OCI-LY3 (cell line): ENCODE measurements around the gene GNE.

Experiments
- H2AFZ ChIP-seq: fragments of 200-600, 300-600 bp; shearing (Covaris generic); 2 replicates; pipeline ENCODE4 v1.6.0; 2014; ENCODE audit warnings: antibody characterized with exemption, low read depth, low read length
- H3K27ac ChIP-seq: fragments of 200-600, 300-600 bp; sonication (generic); 2 replicates; pipeline ENCODE4 v1.5.1; 2014; ENCODE audit warnings: mild to moderate bottlenecking, low read length, moderate library complexity, mixed read lengths
- H3K27me3 ChIP-seq: fragments of 200-600, 300-600 bp; sonication (generic); 2 replicates; pipeline ENCODE4 v1.6.1; 2014; ENCODE audit warnings: low read depth, low read length, mixed read lengths
- H3K36me3 ChIP-seq: fragments of 200-600, 300-600 bp; sonication (generic); replicated peaks from 2 replicates; pipeline ENCODE3; 2014; ENCODE audit warnings: low read depth, low read length, mixed read lengths
- H3K4me1 ChIP-seq: fragments of 300-600, 200-600 bp; sonication (generic); 2 replicates; pipeline ENCODE4 v1.6.1; 2014; ENCODE audit warnings: low read length, mixed read lengths
- H3K4me2 ChIP-seq: fragments of 200-600, 300-600 bp; sonication (generic); 2 replicates; pipeline ENCODE4 v1.6.1; 2014; ENCODE audit warnings: low read length, mixed read lengths
- H3K4me3 ChIP-seq: fragments of 300-600, 200-600 bp; sonication (generic); 2 replicates; pipeline ENCODE4 v1.5.1; 2014; ENCODE audit warnings: antibody characterized with exemption, mild to moderate bottlenecking, low read length, moderate library complexity
- H3K79me2 ChIP-seq: fragments of 300-600, 200-600 bp; shearing (Covaris generic); 2 replicates; pipeline ENCODE4 v1.6.1; 2014; ENCODE audit warnings: mild to moderate bottlenecking, low read length, mixed read lengths
- H3K9ac ChIP-seq: fragments of 300-600, 200-600 bp; shearing (Covaris generic); 2 replicates; pipeline ENCODE4 v1.6.0; 2014; ENCODE audit warnings: mild to moderate bottlenecking, low read length, moderate library complexity
- H3K9me3 ChIP-seq: fragments of 200-600, 300-600 bp; shearing (Covaris generic); 2 replicates; pipeline ENCODE4 v1.6.1; 2014; ENCODE audit warnings: low read length, mixed read lengths; ENCODE audit not compliant: insufficient read depth
- H4K20me1 ChIP-seq: fragments of 200-600, 300-600 bp; sonication (generic); 2 replicates; pipeline ENCODE4 v1.6.1; 2016; ENCODE audit warnings: low read length, mixed read lengths; ENCODE audit not compliant: insufficient read depth
- CTCF ChIP-seq: fragments of 200-600, 300-600 bp; sonication (generic); IDR thresholded peaks from 2 replicates; pipeline ENCODE4 v1.5.1; 2014; ENCODE audit warnings: antibody characterized with exemption, low read length, low read depth
- EZH2phosphoT487 ChIP-seq: fragments of 200-600 bp; shearing (Covaris generic); IDR thresholded peaks from 2 replicates; pipeline ENCODE4 v1.6.1; 2018; ENCODE audit warnings: antibody characterized with exemption, mixed run types, low read depth

The GNE gene

DNA sequence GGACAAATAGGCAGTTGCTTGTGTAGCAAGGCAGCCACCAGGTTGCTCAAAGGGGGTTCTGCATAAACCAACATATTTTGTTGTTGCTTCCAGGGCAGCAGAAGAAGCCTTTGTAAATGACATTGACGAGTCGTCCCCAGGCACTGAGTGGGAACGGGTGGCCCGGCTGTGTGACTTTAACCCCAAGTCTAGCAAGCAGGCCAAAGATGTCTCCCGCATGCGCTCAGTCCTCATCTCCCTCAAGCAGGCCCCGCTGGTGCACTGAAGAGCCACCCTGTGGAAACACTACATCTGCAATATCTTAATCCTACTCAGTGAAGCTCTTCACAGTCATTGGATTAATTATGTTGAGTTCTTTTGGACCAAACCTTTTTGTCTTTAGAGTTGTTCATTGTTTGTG is 46.7 kb downstream of the GNE start:
- H3K79me2 ChIP-seq, result peaks cover 59% of the 10 kb centered on the region
- H4K20me1 ChIP-seq, result peaks cover 32% of the 10 kb centered on the region
- H3K36me3 ChIP-seq, result peaks cover 68% of the 10 kb centered on the region
- H3K27ac ChIP-seq, result no peak overlapping the region
- H3K4me2 ChIP-seq, result no peak overlapping the region
- H3K9ac ChIP-seq, result no peak overlapping the region
- H3K9me3 ChIP-seq, result no peaks in the 10 kb centered on the region
- no peak overlapping the region for H2AFZ ChIP-seq
- H3K4me3 ChIP-seq, result no peak overlapping the region
- no peaks in the 10 kb centered on the region for H3K4me1 ChIP-seq
- H3K27me3 ChIP-seq, result no peaks in the 10 kb centered on the region
- TF ChIP-seq EZH2phosphoT487 (no peak), CTCF (no peak)

GRCh38 chr9:36210722-36211121 is 47.5 kb downstream of the GNE start:
- Histone ChIP-seq H3K79me2 (peaks cover 66% of the 10 kb centered on the region), H3K36me3 (peaks cover 74% of the 10 kb centered on the region), H3K9me3 (no peaks in the 10 kb centered on the region)

GRCh38 chr9:36208521-36209253 is 49.6 kb downstream of the GNE start:
- H3K27ac ChIP-seq, result no peak overlapping the region
- no peak overlapping the region for H3K9ac ChIP-seq
- TF ChIP-seq EZH2phosphoT487, result no peak
- TF ChIP-seq CTCF, result no peak
- H3K4me1 ChIP-seq, result no peaks in the 10 kb centered on the region
- H3K4me3 ChIP-seq, result no peak overlapping the region
- peaks cover 28% of the 10 kb centered on the region for H4K20me1 ChIP-seq
- no peak overlapping the region for H3K4me2 ChIP-seq
- H3K27me3 ChIP-seq, result no peaks in the 10 kb centered on the region
- H3K79me2 ChIP-seq, result peaks cover 83% of the 10 kb centered on the region
- H3K36me3 ChIP-seq, result peaks cover 88% of the 10 kb centered on the region
- no peak overlapping the region for H2AFZ ChIP-seq
- H3K9me3 ChIP-seq, result no peaks in the 10 kb centered on the region

More at GRCh38 chr9:36210722-36211121, 47.5 kb downstream of the GNE start:
- no peak overlapping the region for H3K4me2 ChIP-seq
- no peak overlapping the region for H2AFZ ChIP-seq
- no peaks in the 10 kb centered on the region for H3K4me1 ChIP-seq
- H3K4me3 ChIP-seq, result no peak overlapping the region
- peaks cover 32% of the 10 kb centered on the region for H4K20me1 ChIP-seq
- H3K9ac ChIP-seq, result no peak overlapping the region
- H3K27ac ChIP-seq, result no peak overlapping the region
- no peaks in the 10 kb centered on the region for H3K27me3 ChIP-seq
- TF ChIP-seq EZH2phosphoT487, result no peak
- no peak for TF ChIP-seq CTCF

DNA sequence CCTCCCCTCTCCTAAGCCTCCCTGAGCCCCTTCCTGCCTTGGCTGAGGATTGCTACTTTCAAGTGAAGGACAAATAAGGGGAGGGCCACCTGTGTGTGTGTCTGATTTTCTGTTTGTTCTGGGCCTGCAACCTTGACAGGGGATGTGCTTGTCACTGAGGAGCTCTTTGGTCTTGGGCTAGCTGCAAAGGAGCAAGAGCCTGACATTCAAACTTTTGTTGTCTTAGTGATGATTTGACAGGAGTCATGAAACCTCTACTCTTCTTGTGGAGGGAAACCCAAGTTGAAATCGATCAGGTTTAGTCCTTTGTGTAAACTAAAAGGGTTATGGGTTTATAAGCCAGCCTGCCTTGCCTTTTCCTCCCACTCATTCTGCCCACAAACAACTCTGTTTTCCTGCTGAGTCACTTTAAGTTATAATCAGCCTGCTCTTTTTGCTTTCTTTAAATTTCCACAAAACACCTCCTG is 50.7 kb downstream of the GNE start:
- H3K4me2 ChIP-seq, result no peak overlapping the region
- no peak overlapping the region for H2AFZ ChIP-seq
- H3K9me3 ChIP-seq, result no peaks in the 10 kb centered on the region
- no peak overlapping the region for H3K4me3 ChIP-seq
- H3K9ac ChIP-seq, result no peak overlapping the region
- TF ChIP-seq EZH2phosphoT487, result no peak
- no peak for TF ChIP-seq CTCF
- peaks cover 77% of the 10 kb centered on the region for H3K79me2 ChIP-seq
- peaks cover 85% of the 10 kb centered on the region for H3K36me3 ChIP-seq
- H3K27me3 ChIP-seq, result no peaks in the 10 kb centered on the region
- peaks cover 28% of the 10 kb centered on the region for H4K20me1 ChIP-seq
- no peaks in the 10 kb centered on the region for H3K4me1 ChIP-seq
- no peak overlapping the region for H3K27ac ChIP-seq
